GDM1 (cell line): Measurements from ENCODE around the gene KRT13.

Experiments
- DNase-seq: peaks from one replicate; lab custom pipeline; 2025; lab: John Stamatoyannopoulos, UW

KRT13 gene

GRCh38 chr17:41537614-41537954 lies 32.2 kb upstream of the KRT13 start:
- no peak for DNase-seq

- DNase-seq = no peak
Measured at GRCh38 chr17:41536741-41537613, 31.6 kb upstream of the KRT13 start.

DNA sequence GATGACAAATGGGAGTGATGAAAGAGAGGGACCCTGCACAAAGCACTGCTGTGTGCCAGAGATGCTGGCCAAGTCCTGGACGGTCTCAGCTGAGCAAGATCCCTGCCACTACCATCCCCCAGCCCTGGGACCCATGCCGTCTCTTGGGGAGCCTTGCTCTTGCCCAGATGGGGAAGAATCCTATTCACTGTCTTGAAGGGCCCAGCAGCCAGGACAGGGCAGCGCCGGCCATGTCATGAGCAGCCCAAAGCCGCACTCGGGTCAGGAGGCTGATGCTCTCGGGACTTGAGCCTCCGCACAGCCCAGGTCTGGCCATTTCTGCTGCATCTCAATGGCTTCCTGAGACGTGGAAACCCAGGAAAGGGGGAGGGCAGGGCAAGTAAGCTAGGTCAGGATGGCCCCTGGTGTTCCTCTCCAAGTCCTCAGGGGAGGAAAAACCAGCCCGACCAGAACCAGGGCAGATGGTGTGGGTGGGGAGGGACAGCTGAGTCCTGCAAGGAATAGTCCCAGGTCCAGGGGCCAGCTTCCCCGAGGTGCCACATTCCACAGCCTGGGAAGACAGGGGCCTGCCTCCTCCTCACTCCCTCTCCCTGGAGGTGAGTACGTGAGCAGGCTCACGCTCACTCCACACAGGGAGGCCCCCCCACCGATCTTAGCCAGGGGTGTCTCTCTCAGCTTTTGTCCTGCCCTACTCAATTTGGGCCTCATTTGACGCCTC lies 30.5 kb upstream of the KRT13 start:
- no peak for DNase-seq

DNA sequence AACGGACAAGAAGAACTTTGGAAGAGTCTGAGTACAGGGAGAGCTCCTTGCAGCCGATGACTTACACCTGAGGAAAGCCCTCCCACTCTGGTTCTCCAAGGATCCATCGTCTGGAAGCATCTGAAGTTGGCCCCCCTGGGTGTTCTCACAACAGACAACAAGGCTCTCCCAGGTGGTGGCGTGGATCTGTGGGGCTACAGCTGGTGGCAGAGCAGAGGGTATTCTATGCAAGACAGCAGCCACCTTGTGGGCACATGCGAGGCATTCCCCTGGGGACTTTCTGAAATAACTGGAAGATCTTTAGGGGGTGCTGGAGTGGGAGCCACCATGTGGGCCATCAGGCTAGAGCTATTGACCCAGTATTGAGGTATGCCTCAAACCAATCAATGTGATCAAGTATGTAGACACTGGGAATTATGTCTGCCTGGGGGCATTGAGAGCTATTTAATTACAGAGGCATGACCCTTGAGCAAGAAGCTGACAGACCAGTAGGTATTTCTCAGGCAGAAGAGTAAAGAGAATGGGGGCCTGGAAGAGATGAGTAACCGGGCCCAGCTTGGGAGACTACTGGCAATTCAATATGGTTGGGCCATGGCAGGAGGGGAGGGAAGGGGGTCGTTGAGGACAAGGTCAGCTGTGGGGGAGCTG lies 29.6 kb upstream of the KRT13 start:
- no peak for DNase-seq

DNA sequence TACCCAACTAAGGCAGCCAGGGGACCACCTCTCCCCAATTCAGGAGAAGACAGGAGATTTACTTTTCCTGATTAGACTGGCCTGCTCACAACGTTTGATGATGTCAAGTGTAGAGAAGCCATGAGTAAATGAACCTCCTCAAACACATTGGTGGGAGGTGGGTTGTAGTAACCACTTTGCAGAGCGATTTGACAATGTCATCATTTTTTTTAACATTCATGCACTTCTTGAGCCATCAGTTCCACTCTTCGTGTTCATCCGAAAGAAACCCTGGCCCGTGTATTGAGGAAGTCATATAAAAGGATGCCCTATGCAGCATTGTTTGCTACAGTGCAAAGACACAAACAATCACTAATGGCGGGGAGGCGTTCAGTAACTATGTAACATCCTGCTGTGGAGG lies 28.2 kb upstream of the KRT13 start:
- no peak for DNase-seq

DNA sequence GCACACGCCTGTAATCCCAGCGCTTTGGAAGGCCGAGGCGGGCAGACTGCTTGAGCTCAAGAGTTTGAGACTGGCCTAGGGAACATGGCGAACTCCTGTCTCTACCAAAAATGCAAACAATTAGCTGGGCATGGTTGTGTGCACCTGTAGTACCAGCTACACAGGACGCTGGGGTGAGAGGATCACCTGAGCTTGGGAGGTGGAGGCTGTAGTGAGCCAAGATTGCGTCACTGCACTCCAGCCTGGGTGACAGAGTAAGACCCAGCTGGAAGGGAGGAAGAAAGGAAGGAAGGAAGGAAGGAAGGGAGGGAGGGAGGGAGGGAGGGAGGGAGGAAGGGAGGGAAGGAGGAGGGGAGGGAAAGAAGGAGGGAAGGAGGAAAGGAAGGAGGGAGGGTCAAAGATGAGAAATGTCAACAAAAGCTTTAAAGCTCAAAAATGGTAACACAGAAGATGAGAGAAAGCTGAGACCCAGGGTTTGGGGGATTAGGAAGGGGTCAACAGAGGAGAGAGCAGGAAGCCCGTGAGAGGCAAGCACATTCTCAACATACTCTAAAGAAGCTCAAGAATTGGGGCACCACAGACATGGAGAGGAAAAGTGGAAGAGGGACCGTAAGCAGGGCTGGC lies 27.6 kb upstream of the KRT13 start:
- no peak for DNase-seq

GRCh38 chr17:41531993-41532392 lies 26.6 kb upstream of the KRT13 start:
- no peak for DNase-seq

DNA sequence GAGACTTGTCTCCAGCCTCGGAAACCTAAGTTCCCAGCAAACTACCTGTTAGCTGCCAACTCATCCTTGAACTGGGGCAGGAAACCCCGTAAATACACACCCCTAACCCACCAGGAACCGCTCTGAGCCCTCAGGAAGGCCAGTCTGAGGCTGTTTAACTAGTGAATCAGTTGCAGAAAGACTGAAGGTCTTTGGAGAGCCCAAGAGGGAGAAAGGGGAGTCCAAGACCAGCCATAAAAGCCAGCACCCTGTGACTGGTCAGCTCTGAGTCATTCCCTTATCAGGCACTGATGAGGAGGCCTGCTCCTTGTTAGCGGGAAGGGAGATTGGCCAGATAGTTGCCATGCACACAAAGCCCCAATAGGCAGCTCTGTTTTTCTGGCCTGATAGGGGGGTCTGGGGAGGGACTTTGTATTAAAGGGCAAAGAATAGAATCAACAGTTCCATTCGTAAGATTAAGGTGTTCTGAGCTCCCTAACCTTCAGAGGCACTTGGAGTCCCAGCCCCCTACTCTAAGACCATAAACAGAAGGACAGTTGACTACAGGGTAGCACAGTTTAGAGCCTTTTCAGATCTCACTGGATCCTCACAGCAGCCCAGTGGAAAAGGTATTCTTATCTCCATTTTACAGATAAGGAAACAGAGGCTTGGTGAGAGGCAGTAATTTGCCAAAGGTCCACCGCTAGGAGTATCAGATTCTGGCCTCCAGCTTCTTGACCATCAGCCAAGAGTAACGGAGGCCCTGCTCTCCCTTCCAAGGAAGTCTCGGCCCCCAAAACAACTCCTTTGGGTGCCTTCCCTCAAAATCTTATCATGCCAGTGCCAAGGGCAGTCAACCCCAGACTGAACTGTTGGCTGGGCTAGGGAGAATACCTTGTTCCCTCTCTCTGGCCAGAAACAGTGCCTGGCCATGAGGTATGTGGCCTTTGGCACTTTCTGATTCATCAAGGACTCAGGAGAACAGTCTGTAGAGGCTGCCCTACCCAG lies 24.9 kb upstream of the KRT13 start:
- no peak for DNase-seq

GRCh38 chr17:41529491-41529915 lies 24.1 kb upstream of the KRT13 start:
- no peak for DNase-seq

DNA sequence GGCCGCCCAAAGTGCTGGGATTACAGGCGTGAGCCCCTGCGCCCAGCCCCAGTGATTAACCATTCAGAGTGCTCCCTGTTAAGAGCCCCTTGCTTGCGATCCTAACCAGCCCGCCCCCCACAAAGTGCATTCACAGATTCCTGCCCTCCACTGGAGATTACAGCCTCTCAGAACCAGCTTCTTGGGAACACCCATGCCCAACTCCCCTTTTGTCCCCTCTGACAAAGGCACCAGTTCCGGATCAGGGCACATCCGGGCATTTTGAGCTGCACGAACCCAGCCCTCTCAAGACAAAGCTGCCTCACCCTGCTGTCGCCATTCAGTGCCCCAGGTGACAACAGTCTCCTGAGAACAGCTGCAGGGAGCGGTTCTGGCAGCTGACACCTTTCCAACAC lies 23.5 kb upstream of the KRT13 start:
- DNase-seq = no peak

GRCh38 chr17:41527063-41528023 lies 21.9 kb upstream of the KRT13 start:
- no peak for DNase-seq

DNA sequence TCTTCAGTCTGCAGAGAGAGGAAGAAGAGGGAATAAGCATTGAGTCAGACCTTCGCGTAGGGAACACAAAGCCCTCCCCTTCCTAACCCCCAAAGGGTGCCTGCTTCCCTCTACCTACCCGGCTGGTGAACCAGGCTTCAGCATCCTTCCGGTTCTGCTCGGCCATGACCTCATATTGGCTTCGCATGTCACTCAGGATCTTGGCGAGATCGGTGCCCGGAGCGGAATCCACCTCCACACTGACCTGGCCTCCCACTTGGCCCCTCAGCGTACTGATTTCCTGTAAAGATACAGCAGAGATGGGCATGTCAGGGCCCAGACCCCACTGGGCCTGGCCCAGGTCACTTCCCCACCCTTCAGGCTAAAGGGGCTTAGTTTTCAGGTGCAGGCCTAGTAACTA lies 18.8 kb upstream of the KRT13 start:
- DNase-seq = no peak

- no peak for DNase-seq
Measured at GRCh38 chr17:41523787-41524186, 18.4 kb upstream of the KRT13 start.

DNA sequence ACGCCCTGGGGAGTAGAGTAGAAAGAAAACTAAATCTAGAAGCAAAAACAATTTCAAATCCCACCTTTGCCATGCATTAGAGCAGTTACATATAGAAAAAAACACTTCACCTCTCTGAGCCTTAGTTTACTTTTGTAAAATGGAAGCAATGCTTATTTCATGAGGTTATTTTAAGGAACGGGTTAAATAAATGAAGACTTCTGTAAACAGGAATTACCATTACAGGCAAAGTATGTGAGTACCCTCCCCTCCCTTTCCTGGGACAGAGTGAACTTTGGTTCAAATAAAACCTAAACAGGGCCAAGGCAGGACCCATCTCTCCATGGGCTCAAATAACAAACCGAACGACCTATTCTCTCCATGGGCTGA lies 17.8 kb upstream of the KRT13 start:
- DNase-seq = no peak

DNA sequence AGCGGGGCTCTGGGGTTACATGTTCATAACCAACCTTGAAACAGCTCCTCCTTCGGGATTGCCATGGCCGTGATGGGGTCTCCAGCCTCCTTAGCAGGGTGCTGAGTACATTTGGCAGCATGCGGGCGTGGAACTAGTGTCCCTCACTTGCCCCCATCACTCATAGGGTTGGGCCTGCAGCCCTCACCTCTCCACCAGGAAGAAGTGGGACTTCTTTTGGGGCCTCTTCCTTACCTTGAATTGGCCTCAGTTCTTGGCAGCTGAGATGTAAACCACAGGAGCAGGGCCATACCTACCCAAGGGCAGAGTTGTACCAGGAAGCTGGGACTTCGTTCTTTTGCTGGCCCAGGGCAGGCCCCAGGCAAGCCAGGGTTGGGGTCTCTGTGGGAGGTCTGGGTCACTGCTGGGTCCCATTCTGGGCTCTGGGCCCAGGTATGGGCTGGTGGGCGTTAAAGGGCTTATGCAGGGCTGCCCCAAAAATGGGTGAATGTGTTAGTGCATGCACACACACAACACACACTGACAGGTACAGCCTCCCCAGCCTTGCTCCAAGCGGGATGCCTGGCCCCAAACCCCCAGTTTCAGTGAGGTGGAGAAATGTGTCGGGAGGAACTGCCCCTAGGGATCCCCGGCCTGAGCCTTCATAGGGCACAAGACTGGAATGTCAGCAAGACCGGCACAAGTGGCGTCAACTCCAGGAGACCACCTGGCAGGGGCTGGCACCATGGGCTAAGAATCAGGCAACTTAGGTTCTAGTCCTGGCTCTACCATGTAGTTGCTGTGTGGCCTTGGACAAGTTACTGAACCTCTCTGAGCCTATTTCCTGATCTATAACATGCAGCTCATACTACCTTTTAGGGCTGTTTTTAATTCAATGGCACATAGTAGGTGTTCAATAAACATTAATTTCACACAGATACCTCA lies 17.2 kb upstream of the KRT13 start:
- DNase-seq = no peak

GRCh38 chr17:41521574-41522261 lies 16.3 kb upstream of the KRT13 start:
- no peak for DNase-seq

GRCh38 chr17:41520821-41521521 lies 15.6 kb upstream of the KRT13 start:
- no peak for DNase-seq
